HL-60 (cell line): Measurements from ENCODE around the gene CASTOR2.

ENCODE experiments used
- CTCF ChIP-seq: IDR thresholded peaks from one replicate; pipeline ENCODE4 v1.5.1; 2011; ENCODE audit warnings: low read length, control low read depth, inconsistent platforms; ENCODE audit not compliant: insufficient read depth
- POLR2AphosphoS5 ChIP-seq: IDR thresholded peaks from 2 replicates; pipeline ENCODE4 v1.6.1; 2012; ENCODE audit warnings: low read depth

DNA sequence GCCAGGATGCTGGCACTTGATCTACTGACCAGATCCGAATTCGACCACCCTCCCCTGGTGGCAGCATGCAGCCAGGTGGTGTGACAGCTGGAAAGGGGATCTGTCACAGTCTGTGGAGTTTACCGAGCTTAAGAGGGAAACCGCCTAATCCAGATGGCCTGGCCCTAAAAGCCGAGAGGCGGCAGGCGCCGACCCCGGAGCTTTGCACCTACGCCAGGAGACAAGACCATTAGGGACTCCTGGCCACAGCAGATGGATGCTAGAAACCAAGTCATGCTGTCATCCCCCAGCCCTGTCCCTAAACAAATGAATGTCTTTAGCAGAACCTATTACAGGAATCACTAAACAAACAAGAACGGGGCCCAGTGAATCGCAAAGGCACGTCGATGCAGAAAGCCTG, 81.4 kb downstream of the CASTOR2 start:
- TF ChIP-seq CTCF = no peak
- no peak for TF ChIP-seq POLR2AphosphoS5
